GM21717 (cell line): Measurements from ENCODE around the gene CNST.
"Not testable (repeated sequence)": the region's sequence is repeated elsewhere in the genome, so short reads cannot be mapped to it uniquely, and the experiment has no call there.

Experiments
- ATAC-seq: cut with Tn5 transposase; IDR thresholded peaks from one replicate; pipeline ENCODE4 v1.9.1; 2021; ENCODE audit warnings: mild to moderate bottlenecking, moderate library complexity; ENCODE audit not compliant: unreplicated experiment

Gene CNST

GRCh38 chr1:246669659-246670058, 103.4 kb downstream of the CNST start:
- ATAC-seq, result no peak

DNA sequence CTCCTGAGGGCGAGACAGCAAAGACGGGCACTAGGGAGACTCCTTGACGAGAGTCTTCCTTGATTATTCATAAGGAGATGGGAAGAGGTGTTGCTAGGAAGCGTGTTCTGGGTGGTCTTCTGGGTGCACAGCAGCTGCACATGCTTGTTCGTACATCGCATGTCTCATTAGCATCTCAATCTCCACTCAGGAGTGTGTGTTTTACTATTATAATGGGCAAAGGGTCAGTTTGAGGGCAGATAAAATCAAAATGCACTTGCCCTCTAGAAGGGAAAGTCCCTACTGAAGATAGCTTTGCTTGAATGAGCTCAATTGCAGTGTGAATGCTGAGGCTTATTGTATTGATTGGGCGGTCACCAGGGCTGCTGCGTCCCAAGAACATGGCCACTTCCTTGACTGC, 107.8 kb downstream of the CNST start:
- ATAC-seq, result no peak

DNA sequence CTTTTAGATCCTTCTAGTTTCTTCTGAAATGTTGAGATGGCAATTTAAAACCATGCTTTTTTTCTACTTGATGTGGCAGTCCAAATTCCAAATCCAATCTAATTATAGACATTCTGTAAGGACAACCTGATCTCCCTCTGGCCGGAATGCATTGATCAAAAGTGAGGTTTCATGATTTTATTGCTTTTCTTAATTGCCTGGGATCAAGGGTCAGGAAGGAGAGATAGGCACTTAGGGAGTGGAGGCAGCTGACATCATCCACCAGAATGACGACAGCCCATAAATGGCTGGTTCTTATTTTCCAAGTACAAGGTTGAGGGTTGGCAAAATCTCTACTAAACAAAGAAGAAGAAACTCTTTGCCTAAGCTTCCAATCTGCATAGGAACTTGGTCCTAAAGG, 111.6 kb downstream of the CNST start:
- no peak for ATAC-seq

DNA sequence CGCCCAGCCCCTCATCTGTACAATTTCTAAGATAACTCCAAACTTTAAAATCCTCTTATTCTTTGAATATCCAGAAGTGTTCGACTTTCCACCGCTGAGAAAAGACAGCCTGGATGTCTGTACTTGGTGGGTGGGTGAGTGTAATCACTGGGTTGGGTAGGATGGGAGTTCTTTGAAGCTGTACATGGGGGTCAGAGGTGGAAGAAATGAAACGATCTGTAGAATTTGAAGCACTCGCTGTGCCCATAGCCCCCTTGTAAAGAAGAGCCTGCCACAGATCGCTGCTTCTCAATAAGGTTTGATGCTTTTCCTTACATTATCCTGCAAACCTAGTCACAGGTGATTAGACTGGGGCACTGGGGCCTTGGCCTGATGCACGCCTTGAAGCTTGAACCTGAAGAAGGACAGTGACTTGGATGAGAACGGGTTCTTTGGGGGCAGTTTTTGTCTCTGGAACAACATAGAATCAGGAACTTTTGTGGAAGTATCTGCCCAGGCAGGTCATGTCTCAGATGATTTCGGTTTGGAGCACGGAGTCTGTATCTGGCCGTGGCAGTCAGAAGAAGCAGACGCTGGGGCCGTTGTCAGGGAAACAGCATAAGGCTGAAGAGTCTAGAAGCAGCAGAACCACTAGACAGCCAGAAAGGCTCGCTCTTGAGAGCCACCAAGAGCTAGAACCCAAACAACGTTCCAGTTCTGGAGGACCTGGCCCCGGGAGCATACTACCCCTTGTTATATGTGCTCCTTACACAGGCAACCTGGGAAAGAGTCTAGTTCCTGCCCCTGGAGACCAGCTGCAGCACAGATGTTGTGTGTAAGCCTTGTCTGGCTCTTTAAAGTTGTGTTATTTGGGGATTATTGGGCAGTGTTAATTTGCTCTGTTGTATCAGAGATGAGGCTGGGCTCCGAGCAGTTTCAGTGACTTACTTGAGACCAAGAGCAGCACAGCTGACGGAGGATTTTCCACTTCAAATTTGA, 112.8 kb downstream of the CNST start:
- ATAC-seq, result no peak

DNA sequence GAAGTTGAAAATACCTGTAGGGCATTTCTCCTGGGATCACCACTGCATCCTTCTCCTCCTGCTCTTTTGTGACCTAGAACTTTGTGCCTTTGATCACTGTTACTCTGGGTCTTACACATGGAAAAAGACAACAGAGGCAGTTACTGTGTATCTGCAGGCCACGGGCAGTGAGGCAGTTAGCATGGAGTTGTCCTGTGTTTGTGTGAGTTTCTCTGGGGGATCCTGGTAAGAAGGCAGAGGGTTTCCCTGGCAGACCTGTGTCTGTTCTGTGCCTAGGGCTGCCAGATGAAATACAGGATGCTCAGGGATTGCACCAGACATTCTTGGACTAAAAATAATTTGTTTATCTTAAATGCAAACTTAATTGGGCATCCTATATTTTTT, 113.5 kb downstream of the CNST start:
- ATAC-seq, result no peak

DNA sequence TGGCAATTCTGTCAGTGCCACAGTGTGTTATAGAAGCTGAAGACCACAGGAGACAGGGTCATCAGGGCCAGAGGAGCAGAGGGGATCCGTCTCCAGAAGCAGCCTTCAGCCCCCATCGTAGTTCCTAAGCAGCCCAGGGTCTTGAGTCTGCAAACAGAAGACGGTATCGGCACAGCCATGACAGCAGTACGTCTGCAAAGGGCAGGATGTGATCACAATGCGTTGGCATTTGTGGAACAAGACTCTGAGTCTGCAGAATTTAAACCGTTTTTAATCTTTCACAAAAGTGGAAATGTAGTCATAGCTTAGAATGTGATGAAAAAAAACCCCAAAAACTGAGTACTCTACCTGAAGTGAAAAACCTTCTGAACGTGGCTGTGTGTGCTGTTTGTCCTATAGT, 113.9 kb downstream of the CNST start:
- ATAC-seq, result no peak

GRCh38 chr1:246680696-246681130, 114.5 kb downstream of the CNST start:
- ATAC-seq, result no peak

DNA sequence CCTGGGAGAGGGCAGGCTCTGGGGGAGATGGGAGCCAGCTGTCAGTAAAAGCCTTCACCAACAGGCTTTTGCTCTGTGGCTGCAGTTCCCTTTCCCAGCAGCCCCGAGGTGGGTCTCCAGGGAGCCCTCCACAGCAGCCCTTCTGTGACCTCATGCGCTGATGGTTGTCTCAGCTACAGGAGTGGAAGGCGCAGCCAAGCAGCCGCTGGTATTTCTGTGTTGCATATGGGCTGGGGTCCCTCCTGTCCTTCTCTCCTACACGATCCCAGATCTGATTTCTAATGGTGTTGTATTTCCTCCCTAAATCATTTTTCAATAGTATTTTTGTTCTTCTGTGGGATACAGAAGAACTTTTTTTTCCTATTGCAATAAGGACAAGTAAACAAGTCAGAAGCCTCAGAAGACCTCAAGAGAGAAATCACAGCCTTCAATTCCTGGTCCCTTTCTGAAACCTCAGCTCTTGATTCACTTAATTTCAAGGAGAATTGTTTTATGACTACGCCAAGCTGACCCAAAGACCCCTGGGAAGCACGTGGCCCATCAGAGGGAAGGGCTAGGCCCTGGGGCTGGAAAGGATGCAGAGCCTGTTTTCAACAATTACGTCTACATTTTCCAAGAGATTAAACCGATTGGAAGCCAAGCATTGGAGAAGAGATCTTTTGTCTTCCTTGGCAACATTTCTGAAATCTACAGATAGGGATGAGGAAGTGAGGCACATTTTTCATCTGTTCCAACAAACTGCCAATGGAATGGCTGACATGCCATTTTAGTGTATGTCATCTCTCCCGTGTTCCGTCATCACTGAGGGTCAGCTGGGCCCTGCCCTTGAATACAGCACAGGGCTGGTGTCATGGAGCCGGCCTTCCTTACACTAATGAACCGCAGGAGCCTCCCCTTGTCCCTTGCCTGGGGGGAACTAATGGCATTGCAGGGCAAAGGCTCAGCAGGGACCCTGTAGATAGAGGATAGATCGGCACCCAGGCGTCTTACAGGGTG, 115.9 kb downstream of the CNST start:
- no peak for ATAC-seq

- ATAC-seq, result no peak
These were observed 117.3 kb downstream of the CNST start for GRCh38 chr1:246683521-246683920.

DNA sequence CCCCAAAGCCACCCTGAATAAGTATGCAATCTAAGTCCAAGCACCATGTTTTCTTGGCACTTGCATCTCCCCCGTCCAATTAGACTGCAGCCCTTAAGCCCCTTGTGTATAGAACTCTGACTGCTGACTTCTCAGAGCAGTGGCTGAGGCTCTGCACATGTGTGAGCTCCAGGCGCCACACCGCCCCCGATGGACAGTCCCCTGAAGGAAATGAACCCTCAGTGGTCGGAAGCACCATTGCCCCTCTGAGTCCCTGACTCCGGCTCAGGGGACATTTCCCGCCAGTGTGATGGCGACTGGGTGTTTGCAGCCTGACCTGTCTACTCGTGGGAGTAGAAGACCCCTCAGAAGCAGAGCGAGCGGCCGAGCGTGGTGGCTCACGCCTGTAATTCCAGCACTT, 120.7 kb downstream of the CNST start:
- ATAC-seq, result no peak

- peak; percentile 96 for ATAC-seq
These were observed 123.3 kb downstream of the CNST start for GRCh38 chr1:246689409-246690008.

DNA sequence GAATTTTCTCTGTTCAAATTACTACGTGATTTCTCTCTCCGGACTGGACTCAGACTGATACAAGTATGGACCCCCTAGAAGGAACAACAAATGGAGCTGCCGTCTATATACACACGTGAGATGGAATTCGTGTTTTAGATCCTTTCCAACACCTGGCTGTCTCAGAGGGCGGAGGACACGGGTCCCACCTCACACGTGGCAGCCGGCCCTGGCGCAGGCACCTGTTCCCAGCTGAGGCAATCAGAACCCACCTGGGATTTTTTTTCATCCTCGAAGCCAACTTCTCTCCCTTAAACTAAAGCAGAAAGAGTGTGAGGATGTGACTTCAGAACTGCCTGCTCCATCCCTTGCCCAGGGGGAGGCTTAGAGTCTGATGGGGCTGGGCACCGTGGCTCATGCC, 123.8 kb downstream of the CNST start:
- ATAC-seq, result no peak

- no peak for ATAC-seq
These were observed 125.6 kb downstream of the CNST start for GRCh38 chr1:246691622-246692495.

GRCh38 chr1:246694213-246694895, 128.1 kb downstream of the CNST start:
- ATAC-seq, result not testable (repeated sequence)

DNA sequence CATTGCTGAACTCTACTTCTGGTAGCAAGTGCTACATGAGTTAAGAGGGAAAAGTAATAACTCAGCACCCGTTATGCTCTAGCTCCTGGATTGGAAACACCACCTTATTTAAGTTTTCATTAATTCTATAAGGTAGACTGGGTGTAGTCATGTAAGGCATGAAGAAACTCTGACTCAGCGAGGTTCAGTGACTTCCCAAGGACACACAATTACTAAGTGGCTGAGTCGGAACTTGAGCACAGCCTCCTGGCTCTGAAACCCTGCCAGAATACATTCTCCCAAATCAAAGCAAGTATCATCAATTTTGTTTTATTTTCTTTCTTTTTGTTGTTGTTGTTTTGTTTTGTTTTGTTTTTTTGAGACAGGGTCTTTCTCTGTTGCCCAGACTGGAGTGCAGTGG, 128.9 kb downstream of the CNST start:
- no peak for ATAC-seq

GRCh38 chr1:246695666-246696065, 129.4 kb downstream of the CNST start:
- ATAC-seq, result no peak

DNA sequence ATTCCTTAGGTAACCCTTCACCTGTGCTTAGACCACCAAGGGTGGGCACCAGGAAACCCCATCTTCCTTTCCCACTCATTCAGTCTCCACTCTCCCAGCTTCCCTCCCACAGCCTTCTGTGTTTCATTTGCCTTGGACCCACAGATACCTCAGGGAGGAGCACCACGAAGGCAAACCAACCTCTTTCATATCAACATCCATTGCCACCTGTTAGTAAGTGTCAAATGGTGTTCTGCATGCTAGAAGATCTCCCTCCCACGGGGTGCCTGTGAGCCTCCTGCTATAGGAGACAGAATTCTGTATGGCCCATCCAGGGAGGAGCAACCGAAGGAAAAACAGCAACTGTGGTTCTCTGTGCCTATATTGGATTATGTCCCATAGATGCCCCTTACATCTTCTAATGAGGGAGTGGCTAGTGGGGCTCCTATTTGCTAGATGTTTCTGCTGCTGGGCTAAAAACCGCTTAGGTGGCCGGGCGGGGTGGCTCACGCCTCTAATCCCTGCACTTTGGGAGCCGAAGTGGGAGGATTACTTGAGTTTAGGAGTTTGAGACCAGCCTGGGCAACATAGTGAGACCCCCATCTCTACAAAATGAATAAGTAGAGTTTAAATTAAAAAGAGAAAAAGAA, 132.3 kb downstream of the CNST start:
- ATAC-seq, result no peak

DNA sequence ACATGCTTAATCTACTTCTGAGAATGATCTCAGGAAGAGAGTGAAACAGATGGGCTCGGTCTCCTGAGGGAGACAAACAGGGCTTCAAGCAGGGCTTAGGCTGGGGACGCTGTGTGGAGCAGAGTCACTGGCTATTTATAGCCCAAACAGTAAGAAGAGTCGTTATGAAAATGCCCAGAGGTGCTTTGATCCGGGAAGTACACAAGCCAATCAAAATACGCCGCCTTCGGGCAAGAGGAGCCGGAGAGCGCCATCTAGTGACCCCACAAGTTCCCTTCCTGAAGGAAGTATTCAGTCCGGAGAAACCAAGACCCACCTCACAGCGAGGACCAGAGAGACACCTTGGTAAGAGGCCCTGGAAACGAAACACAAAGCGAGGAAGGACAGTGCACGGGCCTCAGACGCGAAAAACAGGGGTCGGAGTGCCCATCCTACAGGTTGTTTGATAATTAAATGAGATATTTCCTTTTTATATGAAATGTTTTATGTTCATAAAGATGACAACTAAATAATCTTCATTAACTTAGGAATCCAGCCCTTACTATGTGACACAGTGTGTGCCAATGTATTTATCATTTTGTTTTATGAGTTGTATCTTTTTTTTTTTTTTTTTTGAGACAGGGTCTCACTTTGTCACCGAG, 133.0 kb downstream of the CNST start:
- ATAC-seq, result peak; percentile 95

- ATAC-seq, result no peak
These were observed 137.3 kb downstream of the CNST start for GRCh38 chr1:246703581-246703980.
